Measurements from ENCODE around the gene ZCCHC14. TPM values are rescaled to one million over a fixed set of nuclear protein-coding genes. Genes with fewer than 3 reads are reported as not detected.

The ZCCHC14 gene
- total and polyA plus RNA-seq, 2 of the 13 experiments (the other 11 are each of a cell fraction or from before 2014, with no cell fraction given), result 12.4 to 12.5 TPM

GRCh38 chr16:87391950-87392820 is 100.6 kb downstream of the ZCCHC14 start, which contains the start of gene MAP1LC3B (continued):
- TF ChIP-seq, protein P1, sequence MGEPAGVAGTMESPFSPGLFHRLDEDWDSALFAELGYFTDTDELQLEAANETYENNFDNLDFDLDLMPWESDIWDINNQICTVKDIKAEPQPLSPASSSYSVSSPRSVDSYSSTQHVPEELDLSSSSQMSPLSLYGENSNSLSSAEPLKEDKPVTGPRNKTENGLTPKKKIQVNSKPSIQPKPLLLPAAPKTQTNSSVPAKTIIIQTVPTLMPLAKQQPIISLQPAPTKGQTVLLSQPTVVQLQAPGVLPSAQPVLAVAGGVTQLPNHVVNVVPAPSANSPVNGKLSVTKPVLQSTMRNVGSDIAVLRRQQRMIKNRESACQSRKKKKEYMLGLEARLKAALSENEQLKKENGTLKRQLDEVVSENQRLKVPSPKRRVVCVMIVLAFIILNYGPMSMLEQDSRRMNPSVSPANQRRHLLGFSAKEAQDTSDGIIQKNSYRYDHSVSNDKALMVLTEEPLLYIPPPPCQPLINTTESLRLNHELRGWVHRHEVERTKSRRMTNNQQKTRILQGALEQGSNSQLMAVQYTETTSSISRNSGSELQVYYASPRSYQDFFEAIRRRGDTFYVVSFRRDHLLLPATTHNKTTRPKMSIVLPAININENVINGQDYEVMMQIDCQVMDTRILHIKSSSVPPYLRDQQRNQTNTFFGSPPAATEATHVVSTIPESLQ (CRISPR knock-in tag; conservative IDR thresholded peaks at IDR 0.05), result no peak
- TF ChIP-seq, protein P2, sequence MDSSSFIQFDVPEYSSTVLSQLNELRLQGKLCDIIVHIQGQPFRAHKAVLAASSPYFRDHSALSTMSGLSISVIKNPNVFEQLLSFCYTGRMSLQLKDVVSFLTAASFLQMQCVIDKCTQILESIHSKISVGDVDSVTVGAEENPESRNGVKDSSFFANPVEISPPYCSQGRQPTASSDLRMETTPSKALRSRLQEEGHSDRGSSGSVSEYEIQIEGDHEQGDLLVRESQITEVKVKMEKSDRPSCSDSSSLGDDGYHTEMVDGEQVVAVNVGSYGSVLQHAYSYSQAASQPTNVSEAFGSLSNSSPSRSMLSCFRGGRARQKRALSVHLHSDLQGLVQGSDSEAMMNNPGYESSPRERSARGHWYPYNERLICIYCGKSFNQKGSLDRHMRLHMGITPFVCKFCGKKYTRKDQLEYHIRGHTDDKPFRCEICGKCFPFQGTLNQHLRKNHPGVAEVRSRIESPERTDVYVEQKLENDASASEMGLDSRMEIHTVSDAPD (CRISPR knock-in tag; IDR thresholded peaks at IDR 0.05), result 0 out of 2 replicates have a peak, but pooled peaks have one; percentile 33
- no peak; the same call in 1 of the 2 replicates for TF ChIP-seq ZNF816 (CRISPR knock-in tag; IDR thresholded peaks at IDR 0.05; ENCODE audit: borderline replicate concordance)
- no peak for TF ChIP-seq SUZ12 (IDR thresholded peaks at IDR 0.05; ENCODE audit: low read depth, low read length)
- TF ChIP-seq FOXP4 (CRISPR knock-in tag; IDR thresholded peaks at IDR 0.05), result peak; percentile 91
- TF ChIP-seq ARHGAP35 (CRISPR knock-in tag; IDR thresholded peaks at IDR 0.05; ENCODE audit: borderline replicate concordance), result peak; percentile 77
- TF ChIP-seq KDM5B (CRISPR knock-in tag; IDR thresholded peaks at IDR 0.05; ENCODE audit: borderline replicate concordance), result peak; percentile 95
- TF ChIP-seq, protein P3, sequence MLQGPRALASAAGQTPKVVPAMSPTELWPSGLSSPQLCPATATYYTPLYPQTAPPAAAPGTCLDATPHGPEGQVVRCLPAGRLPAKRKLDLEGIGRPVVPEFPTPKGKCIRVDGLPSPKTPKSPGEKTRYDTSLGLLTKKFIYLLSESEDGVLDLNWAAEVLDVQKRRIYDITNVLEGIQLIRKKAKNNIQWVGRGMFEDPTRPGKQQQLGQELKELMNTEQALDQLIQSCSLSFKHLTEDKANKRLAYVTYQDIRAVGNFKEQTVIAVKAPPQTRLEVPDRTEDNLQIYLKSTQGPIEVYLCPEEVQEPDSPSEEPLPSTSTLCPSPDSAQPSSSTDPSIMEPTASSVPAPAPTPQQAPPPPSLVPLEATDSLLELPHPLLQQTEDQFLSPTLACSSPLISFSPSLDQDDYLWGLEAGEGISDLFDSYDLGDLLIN (CRISPR knock-in tag; IDR thresholded peaks at IDR 0.05; ENCODE audit: borderline replicate concordance), result peak; percentile 85; the same call in 1 of the 2 replicates
- peak; percentile 91 for TF ChIP-seq HNRNPUL1 (IDR thresholded peaks at IDR 0.05; ENCODE audit: low read depth, low read length)
- TF ChIP-seq SRF (IDR thresholded peaks at IDR 0.05; ENCODE audit: low read depth, low read length), result no peak
- no peak for TF ChIP-seq SNRNP70 (IDR thresholded peaks at IDR 0.05; ENCODE audit: low read depth, low read length)
- TF ChIP-seq HNRNPH1 (optimal IDR thresholded peaks at IDR 0.05; ENCODE audit: low read depth, low read length), result no peak
- no peak; the same call in 1 of the 2 replicates for TF ChIP-seq RNF219 (CRISPR knock-in tag; IDR thresholded peaks at IDR 0.05)
- TF ChIP-seq TEAD3 (CRISPR knock-in tag; optimal IDR thresholded peaks at IDR 0.05; ENCODE audit: borderline replicate concordance), result peak; percentile 90
- TF ChIP-seq ZNF136 (CRISPR knock-in tag; IDR thresholded peaks at IDR 0.05; ENCODE audit: low read depth), result no peak
- TF ChIP-seq HOXA9 (CRISPR knock-in tag; IDR thresholded peaks at IDR 0.05; ENCODE audit: borderline replicate concordance), result peak; percentile 100
- peak; percentile 46; the same call in 1 of the 2 replicates for TF ChIP-seq CHD2 (IDR thresholded peaks at IDR 0.05; ENCODE audit: low read depth, low read length)

Data from HepG2 (cell line).